PFSK-1 (cell line): ENCODE measurements around the gene HHLA2.

ENCODE experiments used
- POLR2AphosphoS5 ChIP-seq: IDR thresholded peaks from 2 replicates; pipeline ENCODE4 v1.6.1; 2012; ENCODE audit warnings: low read depth, mild to moderate bottlenecking, control low read depth, low read length, moderate library complexity
- REST ChIP-seq, 2 experiments: IDR thresholded peaks; 2 replicates each; pipeline versions ENCODE4 v1.6.1 to v1.8.0; 2011 to 2012; ENCODE audit warnings: low read depth in 2 of 2, low read length in 2 of 2, control low read depth in 1 of 2, inconsistent platforms in 1 of 2, mild to moderate bottlenecking in 1 of 2, moderate library complexity in 1 of 2; ENCODE audit not compliant: insufficient read depth in 1 of 2
- SIN3A ChIP-seq: IDR thresholded peaks from 2 replicates; pipeline ENCODE4 v1.6.1; 2012; ENCODE audit warnings: mild to moderate bottlenecking, low read length, moderate library complexity, borderline replicate concordance; ENCODE audit not compliant: insufficient read depth
- TAF1 ChIP-seq: IDR thresholded peaks from 2 replicates; pipeline ENCODE4 v1.6.1; 2012; ENCODE audit warnings: low read length, control low read depth, borderline replicate concordance; ENCODE audit not compliant: insufficient read depth

GRCh38 chr3:108378153-108378951 is 82.0 kb downstream of the HHLA2 start:
- TF ChIP-seq SIN3A = no peak
- no peak for TF ChIP-seq TAF1
- TF ChIP-seq POLR2AphosphoS5 = no peak
- TF ChIP-seq REST (IDR thresholded peaks at IDR 0.05; ENCODE audit: insufficient read depth in 1 of 2, low read depth in 2 of 2, low read length in 2 of 2) = no peak
